Stomach (tissue), 9 donors: ENCODE results near the gene RPL28. TPM values are rescaled to one million over a fixed set of nuclear protein-coding genes. Genes with fewer than 3 reads are reported as not detected.
A peak's percentile ranks its signal among the peaks of the same experiment; 100 is the strongest.
"Not testable (repeated sequence)": the region's sequence is repeated elsewhere in the genome, so short reads cannot be mapped to it uniquely, and the experiment has no call there.

ENCODE experiments used
- DNase-seq, 2 donors: peaks; one replicate each; pipeline versions ENCODE4 v3.0.0 to v3.0.0-alpha.2; 2013 to 2019
- H3K27ac ChIP-seq, 5 donors: fragments of 200-600 bp in 4 of 5; sonication (generic) in 4 of 5; one replicate each; pipeline ENCODE4 v1.5.1; 2013 to 2019; ENCODE audit warnings: mild to moderate bottlenecking in 1 of 5, moderate library complexity in 1 of 5
- H3K27me3 ChIP-seq, 3 donors: fragments of 200-600 bp; sonication (generic); one replicate each; pipeline ENCODE4 v1.5.1; 2017 to 2019; ENCODE audit warnings: mixed run types in 1 of 3
- H3K36me3 ChIP-seq, 4 donors: fragments of 200-600 bp; sonication (generic); 1 replicate in 3 of 4; 2 replicates in 1 of 4; pipeline ENCODE4 v1.5.1; 2016 to 2019
- H3K4me1 ChIP-seq, 4 donors: fragments of 200-600 bp; sonication (generic); one replicate each; pipeline ENCODE4 v1.5.1; 2016 to 2019
- H3K4me3 ChIP-seq, 4 donors: fragments of 200-600 bp; sonication (generic) in 3 of 4; one replicate each; pipeline ENCODE4 v1.5.1; 2016 to 2019; ENCODE audit warnings: mild to moderate bottlenecking in 1 of 4
- H3K9me3 ChIP-seq, 4 donors: fragments of 200-600 bp; sonication (generic); one replicate each; pipeline ENCODE4 v1.5.1; 2016 to 2019
- EP300 ChIP-seq: sonication (generic); formaldehyde crosslinking; IDR thresholded peaks from one replicate; pipeline ENCODE4 v1.6.1; 2017; ENCODE audit warnings: antibody characterized with exemption
- POLR2A ChIP-seq, 4 donors: fragments of 450-650 bp; IDR thresholded peaks; one replicate each; pipeline ENCODE4 v1.6.1; 2016; ENCODE audit warnings: antibody characterized with exemption in 4 of 4, control low read depth in 2 of 4, mild to moderate bottlenecking in 1 of 4, moderate library complexity in 1 of 4
- POLR2AphosphoS5 ChIP-seq, 3 donors: sonication (generic); formaldehyde crosslinking; IDR thresholded peaks; one replicate each; pipeline ENCODE4 v1.6.1; 2016; ENCODE audit warnings: antibody characterized with exemption in 3 of 3
- WGBS, 5 donors: extraction: QIAGEN DNeasy Blood & Tissue Kit in 3 of 5; methylation state at CpG; one replicate each; pipeline versions ENCODE4 v1.1.5 to v1.1.7; 2013 to 2018; 5-methylcytosine and 5-hydroxymethylcytosine counted together
- intact Hi-C: fragments of 100-400 bp; cut with DNase I; formaldehyde crosslinking; loops from one replicate; pipeline ENCODE4 v1.15.1; 2023; ENCODE audit warnings: low total_unique reads
- polyA plus RNA-seq, 3 donors: library from polyadenylated mRNA; stranded (reverse); fragments of 200-250 nt; gene quantifications; one replicate each; pipeline ENCODE4 v1.2.3, GENCODE V29; 2013
- total RNA-seq, 5 donors: library from RNA; depleted of rRNA; stranded (reverse); fragments of >200 nt; gene quantifications; one replicate each; pipeline versions ENCODE4 v1.1.0 to v1.2.3, GENCODE V29; 2014 to 2016
- TF ChIP-seq, protein P1 (sequence below), 7 experiments: fragments of 450-650 bp in 4 of 7; fragments of 200-600 bp in 3 of 7; sonication (generic) in 3 of 7; IDR thresholded peaks; one replicate each; pipeline ENCODE4 v1.5.1; 2016 to 2019; ENCODE audit warnings: antibody characterized with exemption in 7 of 7, control low read depth in 2 of 7, mild to moderate bottlenecking in 1 of 7
- donor health status: healthy with polysubstance abuse.
- donor health status: Bipolar disorder and iron deficiency.
- donor health status: healthy.

RPL28 gene
- total and polyA plus RNA-seq, 8 donors, result 47.5 to 2,388 (median 624) TPM

GRCh38 chr19:55405638-55406037 is 19.9 kb downstream of the RPL28 start:
- intact Hi-C loops, result no loop called here
- peaks cover 15 to 26% (median 22%) of the 10 kb centered on the region in 4 donors for H3K4me1 ChIP-seq
- no peak for DNase-seq
- peak overlapping the region in 1 of 4 donors; percentile 88 for H3K4me3 ChIP-seq
- no peaks in the 10 kb centered on the region for H3K27me3 ChIP-seq
- H3K36me3 ChIP-seq, result peaks cover 35 to 57% (median 53%) of the 10 kb centered on the region in 4 donors
- WGBS, 5 donors, result 79 to 90% (median 87%) methylated on average over 5 of the region's 5 CpGs
- H3K27ac ChIP-seq, result no peak overlapping the region
- TF ChIP-seq EP300 (no peak), POLR2AphosphoS5 (IDR thresholded peaks at IDR 0.05) (no peak), POLR2A (IDR thresholded peaks at IDR 0.05) (no peak)
- TF ChIP-seq, protein P1, sequence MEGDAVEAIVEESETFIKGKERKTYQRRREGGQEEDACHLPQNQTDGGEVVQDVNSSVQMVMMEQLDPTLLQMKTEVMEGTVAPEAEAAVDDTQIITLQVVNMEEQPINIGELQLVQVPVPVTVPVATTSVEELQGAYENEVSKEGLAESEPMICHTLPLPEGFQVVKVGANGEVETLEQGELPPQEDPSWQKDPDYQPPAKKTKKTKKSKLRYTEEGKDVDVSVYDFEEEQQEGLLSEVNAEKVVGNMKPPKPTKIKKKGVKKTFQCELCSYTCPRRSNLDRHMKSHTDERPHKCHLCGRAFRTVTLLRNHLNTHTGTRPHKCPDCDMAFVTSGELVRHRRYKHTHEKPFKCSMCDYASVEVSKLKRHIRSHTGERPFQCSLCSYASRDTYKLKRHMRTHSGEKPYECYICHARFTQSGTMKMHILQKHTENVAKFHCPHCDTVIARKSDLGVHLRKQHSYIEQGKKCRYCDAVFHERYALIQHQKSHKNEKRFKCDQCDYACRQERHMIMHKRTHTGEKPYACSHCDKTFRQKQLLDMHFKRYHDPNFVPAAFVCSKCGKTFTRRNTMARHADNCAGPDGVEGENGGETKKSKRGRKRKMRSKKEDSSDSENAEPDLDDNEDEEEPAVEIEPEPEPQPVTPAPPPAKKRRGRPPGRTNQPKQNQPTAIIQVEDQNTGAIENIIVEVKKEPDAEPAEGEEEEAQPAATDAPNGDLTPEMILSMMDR (IDR thresholded peaks at IDR 0.05), result no peak
- no peaks in the 10 kb centered on the region for H3K9me3 ChIP-seq

GRCh38 chr19:55406091-55406825 is 20.5 kb downstream of the RPL28 start:
- intact Hi-C loops, result no loop called here
- Histone ChIP-seq H3K4me3 (peak overlapping the region; percentile 88 to 99 (median 94)), H3K4me1 (peaks cover 15 to 26% (median 22%) of the 10 kb centered on the region in 4 donors), H3K36me3 (peaks cover 35 to 50% (median 47%) of the 10 kb centered on the region in 4 donors), H3K9me3 (no peaks in the 10 kb centered on the region), H3K27ac (peak overlapping the region in 1 of 5 donors; percentile 98), H3K27me3 (no peaks in the 10 kb centered on the region)
- TF ChIP-seq EP300, result no peak
- TF ChIP-seq, protein P1 (IDR thresholded peaks at IDR 0.05), result no peak
- no peak for TF ChIP-seq POLR2AphosphoS5 (IDR thresholded peaks at IDR 0.05)
- TF ChIP-seq POLR2A (IDR thresholded peaks at IDR 0.05), result no peak
- DNase-seq, result no peak
- WGBS, 5 donors, result 79 to 85% (median 81%) methylated on average over 14 of the region's 14 CpGs

DNA sequence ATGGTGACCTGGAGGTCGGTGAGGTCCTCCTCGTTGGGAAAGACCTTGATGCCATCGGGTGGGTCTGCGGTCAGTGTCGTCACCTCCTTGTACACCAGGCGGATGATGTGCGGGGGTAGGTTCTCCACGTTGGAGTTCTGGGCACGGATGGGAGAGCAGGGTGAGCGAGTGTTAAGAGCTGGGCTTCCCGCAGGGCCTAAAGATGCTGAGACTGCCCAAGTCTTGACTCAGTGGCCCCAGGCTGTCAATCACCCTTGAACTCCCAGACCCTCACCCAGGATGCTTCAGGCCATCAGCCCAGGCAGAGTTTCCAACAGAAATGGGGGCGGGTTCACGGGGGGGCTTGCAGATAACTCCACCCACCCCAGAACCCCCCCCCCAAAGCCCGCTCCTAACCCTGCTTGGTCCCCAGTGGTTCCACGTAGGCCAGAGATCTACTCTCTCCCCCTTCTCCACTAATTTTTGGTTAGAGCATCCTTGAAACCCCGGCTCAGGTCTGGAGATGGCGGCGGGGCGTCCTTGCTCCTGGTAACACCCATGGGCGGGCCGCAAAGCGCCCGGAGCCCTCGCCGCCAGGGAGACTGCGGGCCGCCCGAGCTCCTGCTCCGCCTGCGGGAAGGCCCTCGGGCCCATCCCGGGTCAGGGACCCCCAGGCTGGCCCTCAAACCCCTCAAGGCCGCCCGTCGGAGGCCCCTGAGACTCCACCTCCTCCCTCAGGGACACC is 21.3 kb downstream of the RPL28 start:
- H3K36me3 ChIP-seq, result peaks cover 30 to 43% (median 40%) of the 10 kb centered on the region in 4 donors
- intact Hi-C loops, result no loop called here

DNA sequence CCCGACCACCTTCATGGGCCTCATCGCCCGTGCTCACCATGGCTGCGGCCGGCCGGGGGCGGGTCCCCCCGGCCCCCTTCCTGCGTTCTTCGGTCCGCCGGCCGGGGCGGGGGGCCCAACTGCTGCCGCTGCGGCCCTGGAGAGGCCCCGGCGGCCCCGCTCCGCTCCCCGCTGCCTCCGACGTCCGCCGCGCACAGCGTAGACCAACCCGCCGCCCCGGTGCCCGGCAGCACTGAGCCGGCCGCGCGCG is 21.7 kb downstream of the RPL28 start, which contains the start of gene UBE2S:
UBE2S (minus strand) TSS at position 239 of the 250 bp plus-strand sequence; CDS start at position 40, 199 bp downstream.
- H3K4me1 ChIP-seq, result peaks cover 15 to 26% (median 22%) of the 10 kb centered on the region in 4 donors
- peak in 2 of 3 donors; percentile 98 to 99 for TF ChIP-seq POLR2AphosphoS5 (IDR thresholded peaks at IDR 0.05)
- WGBS, 5 donors, result 0 to 1% (median 1%) methylated on average over 1 to 36 of the region's 36 CpGs
- H3K9me3 ChIP-seq, DNase-seq, intact Hi-C loops, H3K27me3 ChIP-seq: not testable (repeated sequence)
- H3K36me3 ChIP-seq, result peaks cover 26 to 38% (median 35%) of the 10 kb centered on the region in 4 donors
- peak within 1 kb of the TSS; percentile 88 to 99 (median 94) for H3K4me3 ChIP-seq
- peak within 1 kb of the TSS; percentile 95 to 99 (median 98) for H3K27ac ChIP-seq

More for the DNA sequence above, 21.3 kb downstream of the RPL28 start:
- peak; percentile 46 to 73 for DNase-seq
- peaks cover 15 to 26% (median 22%) of the 10 kb centered on the region in 4 donors for H3K4me1 ChIP-seq
- H3K27ac ChIP-seq, result peak overlapping the region; percentile 95 to 99 (median 98)
- WGBS, 5 donors, result 9 to 16% (median 12%) methylated on average over 18 to 35 of the region's 35 CpGs
- TF ChIP-seq, protein P1 (IDR thresholded peaks at IDR 0.05), result no peak
- TF ChIP-seq EP300 (no peak), POLR2AphosphoS5 (IDR thresholded peaks at IDR 0.05) (no peak)
- peak overlapping the region; percentile 88 to 99 (median 94) for H3K4me3 ChIP-seq
- no peaks in the 10 kb centered on the region for H3K9me3 ChIP-seq
- no peaks in the 10 kb centered on the region for H3K27me3 ChIP-seq
